Measurements from ENCODE around the gene HMG20A.

DNA sequence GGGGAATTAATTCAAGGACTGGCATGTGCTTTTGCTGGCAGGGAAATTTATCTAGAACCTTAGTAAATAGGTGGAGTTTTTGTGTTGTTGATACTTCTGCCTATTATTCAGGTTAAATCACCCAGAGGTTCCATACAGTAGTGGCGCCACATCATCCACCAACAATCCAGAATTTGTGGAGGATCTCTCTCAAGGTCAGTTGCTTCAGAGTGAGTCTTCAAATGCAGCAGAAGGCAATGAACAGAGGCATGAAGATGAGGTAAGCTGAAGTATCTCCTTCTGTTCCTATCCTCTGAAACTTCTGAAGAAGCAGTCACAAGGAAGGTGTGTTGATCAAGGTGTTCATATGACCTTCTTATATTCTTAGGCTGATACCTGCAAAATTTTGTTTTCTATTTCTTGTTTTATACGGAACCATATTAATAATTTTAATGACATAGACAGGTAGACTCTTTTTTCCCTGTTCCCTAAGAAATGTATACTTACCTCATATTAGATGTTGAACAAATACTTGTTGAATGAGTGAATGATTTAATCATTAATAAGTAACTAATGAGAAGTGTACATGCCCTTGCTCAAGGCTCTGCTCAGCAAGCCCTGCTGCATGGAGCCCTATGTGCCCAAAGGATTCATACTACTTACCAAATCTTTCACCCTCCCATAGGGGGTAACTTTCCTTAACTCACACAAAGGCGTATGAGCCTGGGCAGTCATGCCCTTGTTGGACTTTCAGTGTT is 43.6 kb downstream of the HMG20A start:
- TF ChIP-seq POLR2AphosphoS5 (IDR thresholded peaks at IDR 0.05) (no peak), POLR2A (IDR thresholded peaks at IDR 0.05) (no peak)
